ENCODE measurements around the gene FXYD1.

FXYD1 gene

DNA sequence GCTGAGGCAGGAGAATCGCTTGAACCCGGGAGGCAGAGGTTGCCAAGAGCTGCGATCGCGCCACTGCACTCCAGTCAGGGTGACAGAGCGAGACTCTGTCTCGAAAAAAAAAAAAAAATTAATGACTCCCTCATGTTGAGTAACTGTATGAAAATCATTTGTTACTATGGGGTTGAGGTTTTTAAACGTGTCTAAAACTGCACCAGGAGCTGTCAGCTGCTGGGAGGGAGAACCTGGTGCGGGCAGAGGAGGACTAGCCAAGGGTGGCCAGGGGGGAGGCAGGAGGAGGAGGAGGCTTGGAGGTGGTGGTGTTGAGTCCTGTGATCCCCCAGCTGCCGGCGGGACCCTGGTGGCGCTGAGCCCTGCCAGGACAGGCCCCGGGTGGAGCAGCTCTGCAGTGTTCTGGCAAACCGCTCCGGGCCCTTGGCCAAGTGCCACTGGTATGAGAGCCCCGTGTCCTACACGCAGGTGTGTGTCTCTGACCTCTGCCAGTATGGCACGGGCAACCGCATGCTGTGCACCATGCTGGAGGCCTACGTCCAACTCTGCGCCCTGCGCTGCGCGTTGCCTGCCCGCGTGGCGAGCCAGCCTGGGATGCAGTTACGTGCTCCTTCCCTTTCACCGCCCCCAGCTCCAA, 40.1 kb upstream of the FXYD1 start:
- H3K27ac ChIP-seq (ENCODE audit: low read depth, low read length) = no peak overlapping the region
- H4K91ac ChIP-seq (ENCODE audit: low read depth, low read length) = no peak overlapping the region
- no peaks in the 10 kb centered on the region for H3K27me3 ChIP-seq (ENCODE audit: insufficient read depth, low read length)
- H3K36me3 ChIP-seq (ENCODE audit: control insufficient read depth in 1 of 2, insufficient read depth in 2 of 2, low read length in 2 of 2) = no peaks in the 10 kb centered on the region
- no CpG with 5 or more reads among the region's 29 CpGs for WGBS (ENCODE audit: extremely low coverage, insufficient coverage, insufficient read length)
- no peak overlapping the region for H3K9ac ChIP-seq (ENCODE audit: low read length)
- H2AFZ ChIP-seq (ENCODE audit: insufficient read depth, low read length, poor library complexity) = no peak overlapping the region
- H3K9me3 ChIP-seq (ENCODE audit: insufficient read depth, low read depth, low read length) = no peaks in the 10 kb centered on the region
- no peak for DNase-seq
- no peak overlapping the region for H3K18ac ChIP-seq (ENCODE audit: low read length)
- H2BK120ac ChIP-seq (ENCODE audit: insufficient read depth, low read length, poor library complexity) = no peak overlapping the region
- H3K4me1 ChIP-seq (ENCODE audit: control insufficient read depth in 1 of 2, insufficient read depth in 2 of 2, low read length in 2 of 2) = peaks cover 0 to 3% of the 10 kb centered on the region in 2 experiments
- no peak overlapping the region for H2BK12ac ChIP-seq (ENCODE audit: low read length)
- H3K79me2 ChIP-seq (ENCODE audit: control insufficient read depth, insufficient read depth, low read length, poor library complexity) = no peaks in the 10 kb centered on the region
- peaks cover 5% of the 10 kb centered on the region for H3K79me1 ChIP-seq (ENCODE audit: low read length)
- no peak overlapping the region for H3K4me2 ChIP-seq (ENCODE audit: low read length)
- no peak overlapping the region for H4K12ac ChIP-seq (ENCODE audit: low read depth, low read length)
- no peak overlapping the region for H3K14ac ChIP-seq (ENCODE audit: low read length)
- no peak overlapping the region for H2AK5ac ChIP-seq (ENCODE audit: low read length)
- no peak overlapping the region for H3K4ac ChIP-seq (ENCODE audit: low read depth, low read length)
- no peak overlapping the region for H2BK5ac ChIP-seq (ENCODE audit: low read depth, low read length, poor library complexity)
- no peak overlapping the region for H3K4me3 ChIP-seq (ENCODE audit: low read depth, low read length)
- H3K23ac ChIP-seq (ENCODE audit: low read length) = no peak overlapping the region
- H4K8ac ChIP-seq (ENCODE audit: low read depth, low read length) = no peak overlapping the region

DNA sequence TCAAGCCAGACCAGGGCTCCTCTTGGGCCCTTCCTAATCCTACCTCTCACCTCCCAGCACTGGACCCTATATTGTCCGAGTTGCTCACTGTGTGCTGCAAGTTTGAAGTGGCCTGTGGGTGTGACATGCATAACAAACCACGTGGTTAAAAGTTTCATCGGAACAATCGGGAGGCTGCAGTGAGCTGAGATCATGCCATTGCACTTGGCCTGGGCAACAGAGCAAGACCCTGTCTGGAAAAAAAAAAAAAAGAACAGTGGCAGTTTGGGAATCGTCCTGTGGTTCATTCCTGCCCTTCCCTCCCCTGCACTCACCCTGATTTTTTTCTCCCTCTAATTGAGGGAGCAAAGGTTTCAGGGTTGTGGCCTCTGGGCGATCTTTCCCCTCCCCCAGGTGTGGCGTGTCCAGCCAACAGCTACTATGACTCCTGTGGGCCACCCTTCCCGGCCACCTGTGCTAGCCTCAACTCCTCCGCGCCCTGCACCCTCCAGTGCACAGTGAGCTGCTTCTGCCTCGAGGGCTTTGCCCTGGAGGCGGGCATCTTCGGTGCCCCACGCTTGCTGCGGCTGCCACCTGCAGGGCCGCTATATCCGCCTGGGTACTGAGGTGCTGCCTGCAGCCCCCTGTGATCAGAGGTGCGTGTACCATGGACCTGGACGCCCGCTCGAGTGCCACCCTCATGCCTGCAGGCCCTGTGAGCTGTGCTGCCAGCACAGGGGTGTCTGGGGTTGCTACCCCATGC, 39.3 kb upstream of the FXYD1 start:
- Histone ChIP-seq H2AK5ac (ENCODE audit: low read length) (no peak overlapping the region), H3K79me2 (ENCODE audit: control insufficient read depth, insufficient read depth, low read length, poor library complexity) (no peaks in the 10 kb centered on the region), H3K4me3 (ENCODE audit: low read depth, low read length) (no peak overlapping the region), H3K36me3 (ENCODE audit: control insufficient read depth in 1 of 2, insufficient read depth in 2 of 2, low read length in 2 of 2) (no peaks in the 10 kb centered on the region), H4K12ac (ENCODE audit: low read depth, low read length) (no peak overlapping the region), H3K9me3 (ENCODE audit: insufficient read depth, low read depth, low read length) (no peaks in the 10 kb centered on the region), H3K23ac (ENCODE audit: low read length) (no peak overlapping the region), H3K4ac (ENCODE audit: low read depth, low read length) (no peak overlapping the region), H2BK5ac (ENCODE audit: low read depth, low read length, poor library complexity) (no peak overlapping the region), H2BK120ac (ENCODE audit: insufficient read depth, low read length, poor library complexity) (no peak overlapping the region), H3K18ac (ENCODE audit: low read length) (no peak overlapping the region), H2AFZ (ENCODE audit: insufficient read depth, low read length, poor library complexity) (no peak overlapping the region), H3K79me1 (ENCODE audit: low read length) (no peaks in the 10 kb centered on the region), H2BK12ac (ENCODE audit: low read length) (no peak overlapping the region), H3K4me1 (ENCODE audit: control insufficient read depth in 1 of 2, insufficient read depth in 2 of 2, low read length in 2 of 2) (no peaks in the 10 kb centered on the region), H3K4me2 (ENCODE audit: low read length) (no peak overlapping the region), H4K91ac (ENCODE audit: low read depth, low read length) (no peak overlapping the region), H4K8ac (ENCODE audit: low read depth, low read length) (no peak overlapping the region), H3K27me3 (ENCODE audit: insufficient read depth, low read length) (no peaks in the 10 kb centered on the region), H3K27ac (ENCODE audit: low read depth, low read length) (no peak overlapping the region), H3K9ac (ENCODE audit: low read length) (no peak overlapping the region), H3K14ac (ENCODE audit: low read length) (no peak overlapping the region)
- no peak for DNase-seq
- WGBS (ENCODE audit: extremely low coverage, insufficient coverage, insufficient read length) = no CpG with 5 or more reads among the region's 21 CpGs

GRCh38 chr19:35099897-35100275, 38.7 kb upstream of the FXYD1 start:
- Histone ChIP-seq H3K4me2 (ENCODE audit: low read length) (no peak overlapping the region), H3K79me1 (ENCODE audit: low read length) (no peaks in the 10 kb centered on the region), H3K14ac (ENCODE audit: low read length) (no peak overlapping the region), H4K91ac (ENCODE audit: low read depth, low read length) (no peak overlapping the region), H2BK120ac (ENCODE audit: insufficient read depth, low read length, poor library complexity) (no peak overlapping the region), H3K36me3 (ENCODE audit: control insufficient read depth in 1 of 2, insufficient read depth in 2 of 2, low read length in 2 of 2) (no peaks in the 10 kb centered on the region), H3K9ac (ENCODE audit: low read length) (no peak overlapping the region), H3K18ac (ENCODE audit: low read length) (no peak overlapping the region), H3K27me3 (ENCODE audit: insufficient read depth, low read length) (no peaks in the 10 kb centered on the region), H3K4me3 (ENCODE audit: low read depth, low read length) (no peak overlapping the region), H3K9me3 (ENCODE audit: insufficient read depth, low read depth, low read length) (no peaks in the 10 kb centered on the region), H3K27ac (ENCODE audit: low read depth, low read length) (no peak overlapping the region), H4K8ac (ENCODE audit: low read depth, low read length) (no peak overlapping the region), H3K23ac (ENCODE audit: low read length) (no peak overlapping the region), H4K12ac (ENCODE audit: low read depth, low read length) (no peak overlapping the region), H2AFZ (ENCODE audit: insufficient read depth, low read length, poor library complexity) (no peak overlapping the region), H3K4ac (ENCODE audit: low read depth, low read length) (no peak overlapping the region), H2AK5ac (ENCODE audit: low read length) (no peak overlapping the region), H3K79me2 (ENCODE audit: control insufficient read depth, insufficient read depth, low read length, poor library complexity) (no peaks in the 10 kb centered on the region), H3K4me1 (ENCODE audit: control insufficient read depth in 1 of 2, insufficient read depth in 2 of 2, low read length in 2 of 2) (no peaks in the 10 kb centered on the region), H2BK5ac (ENCODE audit: low read depth, low read length, poor library complexity) (no peak overlapping the region), H2BK12ac (ENCODE audit: low read length) (no peak overlapping the region)
- WGBS (ENCODE audit: extremely low coverage, insufficient coverage, insufficient read length) = no CpG with 5 or more reads among the region's 13 CpGs
- no peak for DNase-seq

DNA sequence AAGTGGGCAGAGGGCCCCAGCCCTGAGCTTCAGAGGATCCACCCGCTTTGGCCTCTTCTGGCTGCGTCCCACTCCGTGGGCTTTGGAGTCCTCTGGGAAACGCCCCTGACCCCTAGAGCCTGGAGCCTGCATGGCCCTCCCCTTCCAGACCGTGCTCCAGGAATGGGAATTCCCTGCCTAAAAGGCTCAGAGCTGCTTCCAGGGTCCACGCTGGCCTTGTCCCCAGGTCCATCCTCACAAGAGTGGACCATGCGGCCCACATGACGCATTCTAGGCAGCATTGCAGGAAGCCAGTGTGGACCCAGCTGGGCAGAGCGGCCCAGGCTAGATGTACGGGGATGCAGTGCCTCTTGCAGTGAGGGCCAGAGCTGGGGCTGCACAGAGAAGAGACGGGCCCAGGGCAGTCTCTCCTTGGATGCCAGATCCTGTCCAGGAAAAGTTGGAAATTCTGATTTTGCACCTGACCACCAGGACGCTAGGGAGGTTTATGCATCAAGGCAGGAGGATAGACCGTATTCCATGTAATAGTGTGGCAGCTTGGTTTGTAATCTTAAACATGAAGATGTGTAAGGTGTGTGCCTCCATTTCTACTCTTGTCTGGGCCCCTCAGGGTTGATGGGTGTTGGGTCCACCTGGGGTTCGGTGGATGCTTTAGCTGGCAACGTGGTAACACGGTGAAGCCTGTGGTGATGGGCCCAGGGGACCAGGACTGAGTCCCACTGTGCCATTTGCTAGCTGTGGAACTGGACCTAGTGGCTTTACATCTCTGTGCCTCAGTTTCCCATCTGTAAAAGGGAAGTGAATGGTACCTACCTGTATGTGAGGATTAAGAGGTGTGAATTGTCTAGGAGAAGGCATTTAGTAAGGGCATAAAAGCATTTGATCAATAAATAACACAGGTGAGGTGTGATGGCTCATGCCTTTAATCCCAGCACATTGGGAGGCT, 37.8 kb upstream of the FXYD1 start:
- H3K9ac ChIP-seq (ENCODE audit: low read length) = no peak overlapping the region
- no peaks in the 10 kb centered on the region for H3K79me1 ChIP-seq (ENCODE audit: low read length)
- H4K91ac ChIP-seq (ENCODE audit: low read depth, low read length) = no peak overlapping the region
- H3K27me3 ChIP-seq (ENCODE audit: insufficient read depth, low read length) = no peaks in the 10 kb centered on the region
- no peak overlapping the region for H3K18ac ChIP-seq (ENCODE audit: low read length)
- H2BK120ac ChIP-seq (ENCODE audit: insufficient read depth, low read length, poor library complexity) = no peak overlapping the region
- H3K4me3 ChIP-seq (ENCODE audit: low read depth, low read length) = no peak overlapping the region
- no peak overlapping the region for H3K4ac ChIP-seq (ENCODE audit: low read depth, low read length)
- H3K4me1 ChIP-seq (ENCODE audit: control insufficient read depth in 1 of 2, insufficient read depth in 2 of 2, low read length in 2 of 2) = no peaks in the 10 kb centered on the region
- H2BK5ac ChIP-seq (ENCODE audit: low read depth, low read length, poor library complexity) = no peak overlapping the region
- H4K8ac ChIP-seq (ENCODE audit: low read depth, low read length) = no peak overlapping the region
- no peak overlapping the region for H2AK5ac ChIP-seq (ENCODE audit: low read length)
- H3K27ac ChIP-seq (ENCODE audit: low read depth, low read length) = no peak overlapping the region
- H3K36me3 ChIP-seq (ENCODE audit: control insufficient read depth in 1 of 2, insufficient read depth in 2 of 2, low read length in 2 of 2) = no peaks in the 10 kb centered on the region
- no peak overlapping the region for H3K14ac ChIP-seq (ENCODE audit: low read length)
- no peak overlapping the region for H3K4me2 ChIP-seq (ENCODE audit: low read length)
- no peak overlapping the region for H2AFZ ChIP-seq (ENCODE audit: insufficient read depth, low read length, poor library complexity)
- peaks cover 3% of the 10 kb centered on the region for H3K9me3 ChIP-seq (ENCODE audit: insufficient read depth, low read depth, low read length)
- H3K23ac ChIP-seq (ENCODE audit: low read length) = no peak overlapping the region
- H4K12ac ChIP-seq (ENCODE audit: low read depth, low read length) = no peak overlapping the region
- no CpG with 5 or more reads among the region's 16 CpGs for WGBS (ENCODE audit: extremely low coverage, insufficient coverage, insufficient read length)
- no peaks in the 10 kb centered on the region for H3K79me2 ChIP-seq (ENCODE audit: control insufficient read depth, insufficient read depth, low read length, poor library complexity)
- no peak for DNase-seq
- H2BK12ac ChIP-seq (ENCODE audit: low read length) = no peak overlapping the region
